GM21423 (cell line): ENCODE measurements around the gene PYGL.
"Not testable (repeated sequence)": the region's sequence is repeated elsewhere in the genome, so short reads cannot be mapped to it uniquely, and the experiment has no call there.

Experiments used
- ATAC-seq: cut with Tn5 transposase; IDR thresholded peaks from one replicate; pipeline ENCODE4 v1.9.1; 2021; ENCODE audit warnings: mild to moderate bottlenecking, moderate library complexity; ENCODE audit not compliant: unreplicated experiment

Gene PYGL

GRCh38 chr14:50929506-50929905, 14.8 kb downstream of the PYGL start:
- no peak for ATAC-seq

- ATAC-seq: no peak
These were observed 16.2 kb downstream of the PYGL start for GRCh38 chr14:50928002-50928635.

GRCh38 chr14:50926851-50927386, 17.4 kb downstream of the PYGL start:
- no peak for ATAC-seq

GRCh38 chr14:50924843-50925242, 19.4 kb downstream of the PYGL start:
- no peak for ATAC-seq

GRCh38 chr14:50924236-50924635, 20.0 kb downstream of the PYGL start:
- ATAC-seq: no peak

GRCh38 chr14:50922803-50923202, 21.5 kb downstream of the PYGL start:
- ATAC-seq: no peak

GRCh38 chr14:50920482-50921230, 23.6 kb downstream of the PYGL start:
- no peak for ATAC-seq

GRCh38 chr14:50919524-50919923, 24.8 kb downstream of the PYGL start:
- not testable (repeated sequence) for ATAC-seq

GRCh38 chr14:50917449-50917848, 26.8 kb downstream of the PYGL start:
- no peak for ATAC-seq

- ATAC-seq: no peak
These were observed 33.5 kb downstream of the PYGL start for GRCh38 chr14:50910495-50911420.

GRCh38 chr14:50906326-50907065, 37.8 kb downstream of the PYGL start:
- no peak for ATAC-seq

- no peak for ATAC-seq
These were observed 39.6 kb downstream of the PYGL start for GRCh38 chr14:50904719-50905118.

- no peak for ATAC-seq
These were observed 42.9 kb downstream of the PYGL start for GRCh38 chr14:50901361-50901760.

GRCh38 chr14:50897658-50898175, 46.6 kb downstream of the PYGL start:
- ATAC-seq: no peak

- not testable (repeated sequence) for ATAC-seq
These were observed 47.3 kb downstream of the PYGL start for GRCh38 chr14:50897005-50897404.

- ATAC-seq: not testable (repeated sequence)
These were observed 47.9 kb downstream of the PYGL start for GRCh38 chr14:50896421-50896820.

GRCh38 chr14:50892255-50892654, 52.0 kb downstream of the PYGL start:
- ATAC-seq: no peak

- no peak for ATAC-seq
These were observed 56.8 kb downstream of the PYGL start for GRCh38 chr14:50887476-50887875.

GRCh38 chr14:50883827-50884197, 60.5 kb downstream of the PYGL start:
- no peak for ATAC-seq
